Measurements from ENCODE around the gene MLLT1. TPM values are rescaled to one million over a fixed set of nuclear protein-coding genes. Genes with fewer than 3 reads are reported as not detected.

Gene MLLT1
- total and polyA plus RNA-seq, 9 donors, result 11.1 to 116 (median 78.4) TPM

DNA sequence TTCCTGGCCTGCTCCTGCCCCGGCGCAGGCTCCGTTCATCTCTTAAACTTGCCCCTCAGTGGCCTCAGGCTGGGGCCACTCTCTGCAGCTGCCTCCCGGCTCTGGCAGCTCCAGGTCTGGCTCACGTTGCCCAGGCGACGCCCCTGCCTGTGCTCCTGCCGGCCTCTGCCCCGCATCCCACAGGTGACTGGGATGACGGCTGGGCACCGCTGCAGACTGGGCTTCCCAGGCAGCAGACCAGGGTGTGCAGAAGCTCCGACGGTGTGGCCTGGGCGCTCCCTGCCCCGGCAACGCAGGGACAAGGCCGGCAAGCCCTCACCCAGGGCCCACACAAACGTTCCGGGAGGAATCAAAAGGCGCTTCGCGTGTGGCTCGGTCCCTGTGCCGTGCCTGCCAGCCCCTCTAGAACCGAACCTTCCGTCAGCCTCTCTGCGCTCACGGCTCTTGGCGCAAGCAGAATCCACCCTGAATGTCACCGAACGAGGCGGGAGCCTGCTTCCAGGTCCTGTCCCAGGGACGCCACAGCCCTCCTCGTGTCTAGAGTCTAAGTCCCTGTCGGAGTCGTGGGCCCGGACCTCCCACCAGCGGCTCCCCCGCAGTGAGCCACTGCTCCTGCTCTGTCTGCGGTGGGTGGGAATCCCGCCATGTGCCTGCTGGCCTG, 64.8 kb downstream of the MLLT1 start:
- intact Hi-C loops (cut with DNase I), result loop anchor here in 3 of 4 donors (5.0 to 10.0 kb wide), 3 partner anchors 57 to 530 kb away; partner anchors contain the start of gene CLPP (in 1 of the 3)
- H3K36me3 ChIP-seq, result no peaks in the 10 kb centered on the region

DNA sequence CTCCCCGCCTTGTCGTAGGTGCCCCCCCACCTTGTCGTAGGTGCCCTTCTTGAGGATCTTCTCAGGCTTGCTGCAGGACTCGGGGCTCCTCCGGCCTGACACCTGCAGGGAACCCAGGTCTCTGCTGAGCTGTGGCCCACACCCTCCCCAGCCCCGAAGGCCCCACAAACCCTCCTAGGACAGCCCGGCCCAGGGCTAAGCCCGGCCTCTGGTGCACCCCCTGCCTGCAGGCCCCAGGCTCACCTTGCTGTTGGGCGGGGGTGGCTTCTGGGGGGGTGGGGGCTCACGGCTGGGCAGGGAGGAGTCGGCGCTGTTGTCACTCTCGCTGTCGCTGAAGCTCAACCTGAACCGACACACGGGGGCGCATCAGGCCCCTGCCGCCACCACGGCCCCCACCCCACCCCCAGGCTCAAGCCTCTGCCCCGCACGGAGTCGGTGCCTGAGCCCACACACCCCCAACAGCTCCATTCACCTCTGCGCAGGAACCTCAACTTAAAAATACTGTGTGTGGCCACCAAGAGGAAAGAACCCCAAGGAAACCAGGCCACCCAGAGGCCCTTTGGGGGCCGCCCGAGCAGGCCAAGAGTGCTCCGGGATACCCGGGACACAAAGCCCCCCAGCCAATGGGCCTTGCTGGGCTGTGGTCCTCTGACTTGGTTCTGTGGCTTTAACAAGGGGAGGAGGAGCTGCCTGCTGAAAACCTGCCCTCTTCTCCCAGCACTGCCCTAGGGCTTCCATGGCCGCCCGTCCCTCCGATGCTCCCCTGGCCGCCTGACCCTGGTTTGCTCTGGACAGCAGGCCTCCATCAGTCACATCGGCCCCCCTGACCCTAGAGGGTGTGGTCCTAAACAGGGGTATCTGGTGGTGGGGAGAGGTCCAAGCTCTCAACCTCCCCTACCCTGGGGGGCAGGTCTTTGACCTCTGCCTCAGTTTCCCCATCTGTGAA, 65.8 kb downstream of the MLLT1 start:
- TF ChIP-seq EP300 (IDR thresholded peaks at IDR 0.05) (no peak), POLR2A (IDR thresholded peaks at IDR 0.05) (no peak)
- TF ChIP-seq, protein P1, sequence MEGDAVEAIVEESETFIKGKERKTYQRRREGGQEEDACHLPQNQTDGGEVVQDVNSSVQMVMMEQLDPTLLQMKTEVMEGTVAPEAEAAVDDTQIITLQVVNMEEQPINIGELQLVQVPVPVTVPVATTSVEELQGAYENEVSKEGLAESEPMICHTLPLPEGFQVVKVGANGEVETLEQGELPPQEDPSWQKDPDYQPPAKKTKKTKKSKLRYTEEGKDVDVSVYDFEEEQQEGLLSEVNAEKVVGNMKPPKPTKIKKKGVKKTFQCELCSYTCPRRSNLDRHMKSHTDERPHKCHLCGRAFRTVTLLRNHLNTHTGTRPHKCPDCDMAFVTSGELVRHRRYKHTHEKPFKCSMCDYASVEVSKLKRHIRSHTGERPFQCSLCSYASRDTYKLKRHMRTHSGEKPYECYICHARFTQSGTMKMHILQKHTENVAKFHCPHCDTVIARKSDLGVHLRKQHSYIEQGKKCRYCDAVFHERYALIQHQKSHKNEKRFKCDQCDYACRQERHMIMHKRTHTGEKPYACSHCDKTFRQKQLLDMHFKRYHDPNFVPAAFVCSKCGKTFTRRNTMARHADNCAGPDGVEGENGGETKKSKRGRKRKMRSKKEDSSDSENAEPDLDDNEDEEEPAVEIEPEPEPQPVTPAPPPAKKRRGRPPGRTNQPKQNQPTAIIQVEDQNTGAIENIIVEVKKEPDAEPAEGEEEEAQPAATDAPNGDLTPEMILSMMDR (IDR thresholded peaks at IDR 0.05), result no peak
- Histone ChIP-seq H3K36me3 (no peaks in the 10 kb centered on the region), H3K9me3 (no peaks in the 10 kb centered on the region), H3K27me3 (no peaks in the 10 kb centered on the region), H3K4me1 (ENCODE audit: insufficient read depth) (peaks cover 21% of the 10 kb centered on the region), H3K27ac (no peak overlapping the region), H3K4me3 (no peak overlapping the region)
- intact Hi-C loops (cut with DNase I), result loop anchor here in 1 of 4 donors (10.0 kb wide), 1 partner anchor 531 kb away; no protein-coding TSS in a partner anchor
- DNase-seq, result peak in 2 of 5 donors; percentile 28 to 34
- whole genome bisulfite sequencing, 3 donors, result 85 to 86% (median 85%) methylated on average over 29 to 32 of the region's 32 CpGs

More for the DNA sequence above, 64.8 kb downstream of the MLLT1 start:
- TF ChIP-seq EP300 (IDR thresholded peaks at IDR 0.05) (no peak), POLR2A (IDR thresholded peaks at IDR 0.05) (no peak)
- TF ChIP-seq, protein P1 (IDR thresholded peaks at IDR 0.05), result no peak
- no peak overlapping the region for H3K27ac ChIP-seq
- 83 to 85% (median 84%) methylated on average over 41 of the region's 41 CpGs for WGBS, 3 donors
- no peak overlapping the region for H3K4me3 ChIP-seq
- H3K9me3 ChIP-seq, result no peaks in the 10 kb centered on the region
- peak in 3 of 5 donors; percentile 37 to 46 (median 43) for DNase-seq
- H3K4me1 ChIP-seq (ENCODE audit: insufficient read depth), result peaks cover 32% of the 10 kb centered on the region
- no peaks in the 10 kb centered on the region for H3K27me3 ChIP-seq

DNA sequence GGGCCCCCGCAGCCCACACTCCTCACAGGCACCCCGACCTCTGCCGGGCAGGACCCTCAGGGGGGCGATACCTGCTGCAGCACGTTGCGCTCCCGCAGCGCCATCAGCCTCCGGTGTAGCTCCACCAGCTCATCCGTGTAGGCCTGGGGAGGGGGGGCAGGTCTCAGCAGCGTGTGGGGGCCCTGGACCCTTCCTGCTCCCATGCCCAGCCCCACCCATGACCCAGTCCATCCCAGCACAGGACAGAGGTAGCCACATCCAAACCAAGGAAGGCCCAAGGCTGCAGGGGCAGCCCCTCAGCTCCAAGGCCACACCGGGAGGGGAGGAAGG, 66.5 kb downstream of the MLLT1 start:
- WGBS, 3 donors, result 86 to 92% (median 88%) methylated on average over 9 to 12 of the region's 12 CpGs
- Histone ChIP-seq H3K27me3 (no peaks in the 10 kb centered on the region), H3K36me3 (no peaks in the 10 kb centered on the region), H3K4me1 (ENCODE audit: insufficient read depth) (peaks cover 14% of the 10 kb centered on the region), H3K27ac (no peak overlapping the region), H3K4me3 (no peak overlapping the region), H3K9me3 (no peaks in the 10 kb centered on the region)
- TF ChIP-seq EP300 (IDR thresholded peaks at IDR 0.05) (no peak), POLR2A (IDR thresholded peaks at IDR 0.05) (no peak)
- TF ChIP-seq, protein P1 (IDR thresholded peaks at IDR 0.05), result no peak
- no peak for DNase-seq
- intact Hi-C loops (cut with DNase I), result loop anchor here in 1 of 4 donors (10.0 kb wide), 1 partner anchor 532 kb away; no protein-coding TSS in a partner anchor

DNA sequence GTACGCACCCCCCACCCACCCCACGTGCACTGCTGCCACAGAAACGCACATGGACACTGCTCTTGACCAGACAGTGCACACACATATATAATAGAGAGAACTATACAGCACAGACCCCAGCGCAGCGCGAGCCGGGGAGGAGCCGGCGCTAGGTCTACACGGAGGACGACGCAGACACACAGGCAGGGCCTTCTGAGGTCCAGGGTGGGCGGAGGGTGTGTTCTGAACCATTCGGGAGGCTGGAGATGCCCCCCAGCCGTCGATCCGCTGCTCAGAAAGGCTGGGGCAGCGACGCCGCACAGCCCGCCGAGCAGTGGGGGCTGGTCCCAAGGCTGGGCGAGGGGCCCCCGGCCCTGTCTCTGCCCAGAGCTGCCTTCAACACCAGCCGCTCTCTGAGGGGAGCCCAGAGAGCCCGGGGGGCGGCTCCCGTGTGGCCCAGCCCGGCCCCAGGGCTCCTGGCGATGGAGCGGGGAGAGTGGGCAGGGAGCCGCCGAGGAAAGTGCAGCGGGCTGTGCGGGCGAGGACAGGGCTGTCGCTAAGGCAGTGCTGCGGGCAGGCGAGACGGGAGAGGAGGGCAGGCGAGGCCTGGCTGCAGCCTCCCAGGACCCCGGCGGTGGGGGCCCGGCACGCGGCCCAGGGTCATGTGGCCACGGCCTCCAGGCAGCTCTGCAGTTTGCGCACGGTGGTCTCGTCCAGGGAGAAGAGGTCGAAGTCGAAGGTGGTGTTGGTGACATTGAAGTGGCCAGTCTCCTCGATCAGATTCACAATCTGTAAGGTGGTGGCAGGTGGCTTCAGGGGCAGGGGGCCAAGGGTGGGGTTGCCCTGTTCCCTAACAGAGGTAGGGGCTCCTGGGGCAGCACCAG, 67.1 kb downstream of the MLLT1 start:
- TF ChIP-seq POLR2A (IDR thresholded peaks at IDR 0.05) (no peak), EP300 (IDR thresholded peaks at IDR 0.05) (no peak)
- TF ChIP-seq, protein P1 (IDR thresholded peaks at IDR 0.05), result no peak
- H3K4me3 ChIP-seq, result no peak overlapping the region
- DNase-seq, result peak in 4 of 5 donors; percentile 15 to 40 (median 35)
- 86 to 90% (median 89%) methylated on average over 49 to 53 of the region's 53 CpGs for WGBS, 3 donors
- no peak overlapping the region for H3K27ac ChIP-seq
- H3K4me1 ChIP-seq (ENCODE audit: insufficient read depth), result peaks cover 8% of the 10 kb centered on the region
- H3K36me3 ChIP-seq, result no peaks in the 10 kb centered on the region
- no peaks in the 10 kb centered on the region for H3K27me3 ChIP-seq
- H3K9me3 ChIP-seq, result no peaks in the 10 kb centered on the region
- intact Hi-C loops (cut with DNase I), result loop anchor here in 1 of 4 donors (10.0 kb wide), 1 partner anchor 532 kb away; no protein-coding TSS in a partner anchor

Data from ovary (tissue), 9 donors.